ENCODE results near the gene ADGRG6.

Gene ADGRG6

DNA sequence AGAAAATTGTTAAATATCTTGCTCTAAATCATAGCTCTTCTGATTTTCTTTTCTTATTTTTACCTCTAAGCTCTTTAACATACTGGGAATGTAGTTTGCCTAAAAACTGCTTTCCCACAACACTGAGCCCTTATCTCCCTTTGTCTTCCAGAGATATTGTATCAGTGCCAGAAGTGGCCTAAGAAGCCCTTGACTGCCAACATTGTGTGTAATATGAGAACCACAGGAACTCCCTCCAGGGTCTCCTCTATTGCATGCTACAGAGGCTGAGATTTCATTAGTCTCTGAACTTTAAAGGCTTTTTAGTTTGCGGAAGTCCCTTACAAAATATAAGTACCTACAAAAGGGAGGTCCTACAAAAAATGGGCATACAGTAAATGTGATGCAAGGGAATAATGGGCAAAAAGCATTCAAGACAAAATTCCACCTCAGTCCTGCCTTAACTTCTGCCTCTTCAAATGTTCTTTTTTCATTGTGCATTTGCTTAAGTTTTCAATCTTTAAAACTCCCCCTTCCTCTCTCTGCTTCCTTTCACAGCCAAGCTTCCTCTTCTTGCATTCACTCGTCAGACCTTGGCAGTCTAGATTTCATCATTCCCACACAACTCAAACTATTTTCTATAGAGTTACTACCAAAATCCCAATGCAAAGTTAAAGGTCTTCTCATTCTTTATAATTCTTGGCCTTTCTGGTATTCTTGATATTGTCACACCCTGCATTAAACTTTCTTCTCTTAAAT is 76.5 kb downstream of the ADGRG6 start:
- in situ Hi-C loops (cut with HindIII; ENCODE audit: low pct_unique_long_range_greater_than_20kb, low sequenced_read_pairs) = no loop called here
- no peak for DNase-seq (ENCODE audit: low read depth in 1 of 2, low spot score in 1 of 2)
- no peak for TF ChIP-seq JUND (IDR thresholded peaks at IDR 0.05; ENCODE audit: low read depth)

- in situ Hi-C loops (cut with HindIII; ENCODE audit: low pct_unique_long_range_greater_than_20kb, low sequenced_read_pairs) = no loop called here
- no peak for DNase-seq (ENCODE audit: low read depth in 1 of 2, low spot score in 1 of 2)
- TF ChIP-seq JUND (IDR thresholded peaks at IDR 0.05; ENCODE audit: low read depth) = no peak
Measured at GRCh38 chr6:142380626-142381025, 78.8 kb downstream of the ADGRG6 start.

DNA sequence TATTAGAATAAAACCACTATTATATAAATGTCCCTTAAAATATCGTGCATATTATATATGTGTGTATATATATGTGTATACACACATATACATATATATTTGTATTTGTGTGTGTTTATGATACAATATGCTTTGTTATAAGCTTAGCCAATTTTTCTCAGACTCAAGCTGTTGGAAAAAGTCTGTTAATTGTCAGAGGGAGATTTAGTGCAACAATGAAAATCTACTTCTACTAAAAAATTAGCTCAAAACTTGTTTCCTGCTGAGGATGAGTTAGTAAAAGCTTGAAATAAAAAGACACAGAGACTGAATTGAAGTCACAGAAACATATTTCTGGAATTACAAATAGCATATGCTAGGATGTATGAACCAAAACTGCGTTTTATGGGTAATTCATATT is 79.4 kb downstream of the ADGRG6 start:
- in situ Hi-C loops (cut with HindIII; ENCODE audit: low pct_unique_long_range_greater_than_20kb, low sequenced_read_pairs) = no loop called here
- no peak for TF ChIP-seq JUND (IDR thresholded peaks at IDR 0.05; ENCODE audit: low read depth)
- no peak for DNase-seq (ENCODE audit: low read depth in 1 of 2, low spot score in 1 of 2)

GRCh38 chr6:142381845-142382378 is 80.1 kb downstream of the ADGRG6 start:
- in situ Hi-C loops (cut with HindIII; ENCODE audit: low pct_unique_long_range_greater_than_20kb, low sequenced_read_pairs) = no loop called here
- DNase-seq (ENCODE audit: low read depth in 1 of 2, low spot score in 1 of 2) = no peak

DNA sequence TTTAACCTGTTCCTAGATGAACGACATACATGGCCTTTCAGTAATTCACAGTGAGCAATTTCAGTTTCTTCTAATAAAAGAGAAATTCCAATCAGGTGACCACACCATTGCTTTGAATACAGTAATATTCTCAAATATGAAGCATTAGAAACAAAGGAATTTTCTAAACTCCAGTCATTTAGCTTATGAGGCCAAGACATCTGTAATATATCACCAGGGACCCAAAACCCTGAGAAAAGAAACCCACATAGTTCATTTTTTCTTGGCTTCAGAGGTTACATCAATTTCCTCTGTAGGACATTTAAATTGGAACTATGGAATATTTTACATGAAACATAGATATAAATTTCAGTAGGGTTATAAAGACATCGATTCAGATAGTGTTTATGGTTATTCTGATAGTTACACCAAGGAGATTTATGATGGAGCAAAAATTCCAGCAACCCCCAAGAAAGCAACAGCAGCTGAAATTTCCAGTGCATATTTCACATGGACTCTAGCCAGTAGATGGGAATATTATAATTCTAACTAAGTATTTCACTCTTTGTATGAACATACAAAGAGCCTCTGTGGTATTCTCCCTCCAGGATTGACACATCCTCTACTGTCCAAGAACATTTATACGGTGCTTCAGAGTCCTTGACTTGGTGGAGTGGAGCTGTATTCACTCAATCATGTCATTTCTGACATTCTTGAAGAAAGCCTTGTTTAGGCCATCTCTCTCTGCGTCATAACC is 82.9 kb downstream of the ADGRG6 start:
- TF ChIP-seq JUND (IDR thresholded peaks at IDR 0.05; ENCODE audit: low read depth) = no peak
- no peak for DNase-seq (ENCODE audit: low read depth in 1 of 2, low spot score in 1 of 2)
- in situ Hi-C loops (cut with HindIII; ENCODE audit: low pct_unique_long_range_greater_than_20kb, low sequenced_read_pairs) = no loop called here

More at GRCh38 chr6:142381845-142382378, 80.1 kb downstream of the ADGRG6 start:
- TF ChIP-seq JUND (IDR thresholded peaks at IDR 0.05; ENCODE audit: low read depth) = no peak

DNA sequence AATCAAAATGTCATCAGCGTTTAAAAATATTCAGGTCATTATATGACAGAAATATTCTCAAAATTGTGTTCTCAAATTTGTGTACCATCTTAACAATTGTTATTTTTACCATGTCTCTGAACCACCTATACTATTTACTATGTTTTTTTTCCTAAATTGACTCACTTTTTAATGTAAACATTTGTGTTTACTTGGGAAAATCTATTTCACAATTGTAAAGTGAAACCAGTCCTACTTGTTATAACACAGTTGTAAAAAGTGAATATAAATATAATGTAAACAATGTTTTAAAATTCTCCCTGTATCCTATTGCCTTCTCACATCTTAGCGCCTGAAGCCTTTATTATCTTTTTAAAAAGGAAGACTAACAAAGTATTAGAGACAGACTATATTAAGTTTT is 83.5 kb downstream of the ADGRG6 start:
- in situ Hi-C loops (cut with HindIII; ENCODE audit: low pct_unique_long_range_greater_than_20kb, low sequenced_read_pairs) = no loop called here
- peak in 1 of 2 experiments; percentile 32 for DNase-seq (ENCODE audit: low read depth in 1 of 2, low spot score in 1 of 2)
- no peak for TF ChIP-seq JUND (IDR thresholded peaks at IDR 0.05; ENCODE audit: low read depth)

GRCh38 chr6:142386657-142387056 is 84.8 kb downstream of the ADGRG6 start:
- in situ Hi-C loops (cut with HindIII; ENCODE audit: low pct_unique_long_range_greater_than_20kb, low sequenced_read_pairs) = no loop called here
- no peak for TF ChIP-seq JUND (IDR thresholded peaks at IDR 0.05; ENCODE audit: low read depth)
- no peak for DNase-seq (ENCODE audit: low read depth in 1 of 2, low spot score in 1 of 2)

DNA sequence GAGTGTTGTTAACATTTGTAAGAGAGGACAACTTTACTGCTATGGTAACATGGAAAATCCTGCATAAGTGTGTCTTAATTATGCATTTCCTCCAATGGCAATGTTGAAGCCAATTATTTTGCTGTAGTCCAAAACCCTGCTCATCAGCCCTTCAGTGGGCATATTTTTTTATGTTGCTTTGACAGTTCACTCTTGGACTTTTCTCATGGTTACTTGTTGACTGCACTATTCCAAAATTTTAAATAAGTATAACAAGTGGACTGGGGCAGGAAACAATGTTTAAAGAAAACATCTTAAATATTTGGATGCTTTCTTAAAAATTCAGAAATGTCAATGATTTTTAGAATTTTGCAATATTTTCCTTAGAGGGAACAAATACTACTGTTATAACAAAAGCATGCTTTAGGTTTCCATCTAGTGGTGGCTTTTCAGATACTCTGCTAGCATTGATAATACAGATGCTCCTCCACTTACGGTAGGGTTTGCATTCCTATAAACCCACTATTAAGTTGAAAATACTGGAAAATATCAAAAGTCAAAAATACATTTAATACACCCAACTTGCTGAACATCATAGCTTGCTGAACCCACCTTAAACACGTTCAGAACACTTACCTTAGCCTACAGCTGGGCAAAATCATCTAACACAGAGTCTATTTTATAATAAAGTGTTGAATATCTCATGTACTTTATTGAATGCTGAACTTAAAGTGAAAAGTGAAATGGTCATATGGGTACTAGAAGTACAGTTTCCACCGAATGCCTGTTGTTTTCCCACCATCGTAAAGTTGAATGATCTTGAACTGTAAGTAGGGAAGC is 86.4 kb downstream of the ADGRG6 start:
- TF ChIP-seq JUND (IDR thresholded peaks at IDR 0.05; ENCODE audit: low read depth) = no peak
- in situ Hi-C loops (cut with HindIII; ENCODE audit: low pct_unique_long_range_greater_than_20kb, low sequenced_read_pairs) = no loop called here
- peak in 1 of 2 experiments; percentile 50 for DNase-seq (ENCODE audit: low read depth in 1 of 2, low spot score in 1 of 2)

- DNase-seq (ENCODE audit: low read depth in 1 of 2, low spot score in 1 of 2) = no peak
- in situ Hi-C loops (cut with HindIII; ENCODE audit: low pct_unique_long_range_greater_than_20kb, low sequenced_read_pairs) = no loop called here
- no peak for TF ChIP-seq JUND (IDR thresholded peaks at IDR 0.05; ENCODE audit: low read depth)
Measured at GRCh38 chr6:142395266-142395665, 93.5 kb downstream of the ADGRG6 start.

DNA sequence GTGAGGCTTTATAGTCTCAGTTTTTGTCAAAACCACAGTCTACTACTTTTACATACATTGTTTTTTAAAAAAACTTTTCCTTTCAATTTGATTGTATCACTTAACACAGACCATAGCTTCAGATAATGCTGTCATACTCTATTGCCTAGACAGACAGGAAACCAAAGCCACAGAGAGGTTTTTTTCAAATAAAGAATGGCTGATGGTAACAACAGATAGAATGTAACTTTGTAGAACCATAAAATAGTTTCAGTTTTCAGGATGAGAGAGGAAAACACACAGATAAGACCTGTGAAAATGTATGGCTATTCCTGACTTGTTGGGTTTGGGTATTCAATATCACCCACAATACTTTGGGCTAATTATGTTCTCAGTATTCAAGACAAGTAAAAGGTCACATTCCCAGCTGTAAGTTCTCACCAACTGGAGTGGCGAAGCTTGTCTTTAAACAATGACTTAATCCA is 94.0 kb downstream of the ADGRG6 start:
- DNase-seq (ENCODE audit: low read depth in 1 of 2, low spot score in 1 of 2) = no peak
- TF ChIP-seq JUND (IDR thresholded peaks at IDR 0.05; ENCODE audit: low read depth) = no peak
- in situ Hi-C loops (cut with HindIII; ENCODE audit: low pct_unique_long_range_greater_than_20kb, low sequenced_read_pairs) = no loop called here

DNA sequence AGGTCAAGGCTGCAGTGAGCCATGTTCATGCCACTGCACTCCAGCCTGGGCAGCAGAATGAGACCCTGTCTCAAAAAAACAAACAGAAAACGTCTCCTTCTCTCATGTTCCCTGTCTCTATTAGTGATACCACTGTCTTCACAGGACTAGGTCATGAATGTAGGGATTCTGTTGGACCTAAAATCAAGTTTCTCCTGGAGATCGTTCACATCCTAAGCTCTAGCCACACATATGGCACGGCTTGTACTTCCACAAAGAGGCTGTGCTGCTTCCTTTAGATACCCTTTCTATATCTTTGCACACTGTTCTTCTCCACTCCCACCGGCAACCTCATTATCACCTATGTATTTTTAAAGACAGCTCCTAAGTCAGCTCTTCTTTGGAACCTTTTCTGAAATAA is 96.5 kb downstream of the ADGRG6 start:
- no peak for DNase-seq (ENCODE audit: low read depth in 1 of 2, low spot score in 1 of 2)
- in situ Hi-C loops (cut with HindIII; ENCODE audit: low pct_unique_long_range_greater_than_20kb, low sequenced_read_pairs) = no loop called here
- no peak for TF ChIP-seq JUND (IDR thresholded peaks at IDR 0.05; ENCODE audit: low read depth)

GRCh38 chr6:142399739-142400138 is 97.9 kb downstream of the ADGRG6 start:
- in situ Hi-C loops (cut with HindIII; ENCODE audit: low pct_unique_long_range_greater_than_20kb, low sequenced_read_pairs) = no loop called here
- DNase-seq (ENCODE audit: low read depth in 1 of 2, low spot score in 1 of 2) = no peak
- TF ChIP-seq JUND (IDR thresholded peaks at IDR 0.05; ENCODE audit: low read depth) = no peak
